Vagina (tissue), 2 donors: Measurements from ENCODE around the gene RBM18.

Experiments
- CTCF ChIP-seq, 3 experiments: fragments of 450-650 bp in 2 of 3; fragments of 200-600 bp in 1 of 3; sonication (generic) in 1 of 3; IDR thresholded peaks; one replicate each; pipeline ENCODE4 v1.5.1; 2017 to 2019; ENCODE audit warnings: antibody characterized with exemption in 3 of 3, mild to moderate bottlenecking in 2 of 3, moderate library complexity in 2 of 3
- POLR2A ChIP-seq, 2 donors: fragments of 450-650 bp; IDR thresholded peaks; one replicate each; pipeline ENCODE4 v1.6.1; 2017; ENCODE audit warnings: antibody characterized with exemption in 2 of 2, mild to moderate bottlenecking in 2 of 2, moderate library complexity in 2 of 2

GRCh38 chr9:122244349-122244748, 20.3 kb downstream of the RBM18 start:
- TF ChIP-seq CTCF (IDR thresholded peaks at IDR 0.05) (no peak), POLR2A (IDR thresholded peaks at IDR 0.05) (no peak)
